Astrocyte of the cerebellum (primary cell): ENCODE data around the gene DHRS7.

Source experiments
- DNase-seq: peaks from one replicate; pipeline ENCODE4 v3.0.0-alpha.2; 2011; ENCODE audit warnings: low read depth
- H3K4me3 ChIP-seq: 2 replicates; pipeline ENCODE4 v1.5.1; 2011; ENCODE audit warnings: mild to moderate bottlenecking, low read depth, low read length, moderate library complexity
- CTCF ChIP-seq: IDR thresholded peaks from 2 replicates; pipeline ENCODE4 v1.5.1; 2012; ENCODE audit warnings: low read length, low read depth, moderate library complexity, mild to moderate bottlenecking; ENCODE audit errors: missing control alignments
- in situ Hi-C: cut with HindIII; loops from 2 replicates; pipeline ENCODE4 v1.10.0; 2017; ENCODE audit warnings: low sequenced_read_pairs

The DHRS7 gene

DNA sequence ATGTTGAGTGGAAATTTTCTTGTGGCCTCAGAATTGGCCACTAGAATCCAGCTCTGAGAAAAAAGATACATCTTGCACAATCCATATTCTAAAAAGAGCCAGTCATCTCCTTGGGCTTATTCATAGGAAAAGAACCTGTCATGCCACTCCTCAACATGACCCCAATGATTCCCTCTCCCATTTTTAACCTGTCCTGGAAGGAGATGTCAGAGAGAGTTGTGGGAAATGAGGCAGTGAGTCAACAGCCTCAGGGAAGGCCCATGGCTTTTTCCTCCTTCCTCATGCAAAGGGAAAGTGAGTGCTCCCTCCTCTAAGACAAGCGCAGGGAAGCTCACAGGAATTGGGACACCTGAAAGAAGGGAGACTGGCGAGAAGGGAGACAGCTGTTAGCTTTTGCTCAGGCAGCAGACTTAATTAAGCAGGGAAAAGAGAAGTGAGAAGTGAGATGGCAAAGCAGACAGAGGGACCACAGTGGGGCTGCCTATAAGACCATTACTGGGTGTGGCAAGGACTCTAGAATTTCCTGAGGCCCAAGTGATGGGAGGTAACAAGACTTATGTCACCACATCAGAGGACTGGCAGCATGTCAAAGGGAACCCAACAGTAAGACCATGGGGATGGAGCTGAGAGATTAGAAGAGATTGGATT, 10.2 kb upstream of the DHRS7 start:
- in situ Hi-C loops = no loop called here
- H3K4me3 ChIP-seq = no peak overlapping the region
- no peak for TF ChIP-seq CTCF
- no peak for DNase-seq

DNA sequence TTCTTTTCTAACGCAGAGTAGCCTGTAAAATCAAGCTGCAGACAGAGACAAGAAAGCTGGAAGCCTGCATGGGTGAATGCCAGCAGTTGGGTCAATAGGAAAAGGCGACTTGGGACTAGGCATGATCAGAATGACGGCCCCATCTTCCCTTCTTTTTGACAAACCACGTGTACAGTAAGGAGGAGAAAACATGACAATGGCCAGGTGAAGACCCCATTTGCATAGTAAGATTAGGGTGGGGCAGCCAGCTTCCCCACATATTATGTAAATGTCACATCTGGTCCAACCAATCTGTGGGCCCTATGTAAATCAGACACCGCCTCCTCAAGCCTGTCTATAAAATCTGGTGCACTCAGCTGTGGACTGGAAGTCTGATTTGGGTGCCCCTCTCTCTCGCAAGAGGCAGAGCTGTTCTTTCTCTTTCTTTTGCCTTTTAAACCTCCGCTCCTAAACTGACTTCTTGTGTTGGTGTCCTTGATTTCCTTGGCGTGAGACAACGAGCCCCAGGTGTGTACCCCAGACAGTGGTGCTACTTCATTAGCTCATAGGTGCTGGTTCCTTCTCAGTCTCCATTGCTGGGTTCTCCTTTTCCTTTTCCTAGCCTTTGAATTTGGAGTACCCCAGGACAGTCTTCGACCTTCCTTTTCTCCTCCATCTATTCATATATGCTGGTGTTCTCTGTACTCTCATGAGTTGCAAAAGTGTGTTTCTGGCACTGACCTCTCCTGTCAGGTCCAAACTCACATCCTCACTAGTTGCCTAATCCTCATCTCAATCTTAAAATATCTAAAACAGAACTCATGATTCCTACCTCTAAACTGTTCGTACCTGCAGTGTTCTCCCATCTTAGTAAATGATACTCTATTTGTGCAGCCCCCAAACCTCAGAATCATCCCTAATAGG, 9.4 kb upstream of the DHRS7 start:
- H3K4me3 ChIP-seq = no peak overlapping the region
- in situ Hi-C loops = no loop called here
- DNase-seq = no peak
- TF ChIP-seq CTCF = no peak

- no peak for DNase-seq
- TF ChIP-seq CTCF = no peak
- in situ Hi-C loops = no loop called here
- no peak overlapping the region for H3K4me3 ChIP-seq
Observed at GRCh38 chr14:60171690-60172089, 6.5 kb upstream of the DHRS7 start.

DNA sequence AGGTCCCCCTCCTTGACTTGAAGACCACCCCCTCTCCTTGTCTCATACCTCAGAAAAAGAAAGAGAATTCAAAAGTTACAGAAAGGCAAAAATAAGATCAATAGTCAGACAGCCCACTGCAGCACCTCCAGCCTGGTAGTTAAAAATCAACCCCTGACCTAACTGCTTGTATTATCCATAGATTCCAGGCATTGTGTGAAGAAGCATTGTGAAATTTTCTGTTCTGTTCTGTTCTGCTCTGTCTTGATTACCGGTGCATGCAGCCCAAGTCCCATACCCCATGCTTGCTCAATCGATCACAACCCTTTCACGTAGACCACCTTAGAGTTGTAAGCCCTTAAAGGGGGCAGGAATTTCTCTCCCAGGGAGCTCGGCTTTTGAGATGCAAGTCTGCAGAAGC, 5.8 kb upstream of the DHRS7 start:
- in situ Hi-C loops = no loop called here
- DNase-seq = no peak
- TF ChIP-seq CTCF = no peak
- H3K4me3 ChIP-seq = no peak overlapping the region

DNA sequence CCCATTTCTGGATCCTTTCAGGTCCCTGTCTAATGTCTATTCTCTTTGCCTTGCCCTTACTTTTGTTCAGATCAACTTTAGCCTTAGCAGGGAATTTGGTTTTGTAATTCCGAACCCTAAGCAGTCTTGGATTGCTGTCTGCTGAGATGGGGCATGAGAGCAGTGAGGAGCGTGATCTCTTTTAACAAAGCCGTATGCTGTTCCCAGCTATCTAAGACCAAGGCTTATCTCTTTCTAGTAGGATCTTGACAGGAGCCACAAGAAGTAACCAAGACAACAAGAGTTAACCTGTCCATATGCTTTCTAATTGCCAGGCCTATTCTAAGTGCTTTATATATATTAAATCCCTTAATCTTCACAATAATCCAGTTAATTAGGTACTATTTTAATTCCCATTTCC, 4.5 kb upstream of the DHRS7 start:
- in situ Hi-C loops = no loop called here
- no peak overlapping the region for H3K4me3 ChIP-seq
- no peak for DNase-seq
- no peak for TF ChIP-seq CTCF

DNA sequence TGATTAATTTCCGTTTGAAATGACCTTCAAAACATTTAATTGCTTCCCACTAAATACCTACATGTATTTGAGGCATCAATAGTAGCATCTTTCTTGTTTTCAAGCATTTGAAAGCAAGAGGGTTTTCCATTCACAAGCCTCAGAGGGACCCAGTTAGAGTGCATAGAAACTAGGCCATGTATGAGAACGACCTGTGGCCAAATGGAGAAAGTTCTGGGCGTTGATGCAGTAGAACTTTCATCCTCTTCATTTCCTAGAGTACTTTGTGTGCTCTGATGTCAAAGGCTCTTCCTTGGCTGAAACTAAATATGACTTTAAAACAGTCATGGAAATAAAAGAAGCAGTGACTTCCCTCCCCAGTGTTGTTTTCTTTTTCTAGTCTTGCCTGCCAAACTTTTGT, 944 bp upstream of the DHRS7 start:
- TF ChIP-seq CTCF = no peak
- in situ Hi-C loops = no loop called here
- DNase-seq = no peak
- H3K4me3 ChIP-seq = no peak overlapping the region
